Measurements from ENCODE around the gene LHFPL3. TPM values are rescaled to one million over a fixed set of nuclear protein-coding genes. Genes with fewer than 3 reads are reported as not detected.

Gene LHFPL3
- total RNA-seq, 1 donor from 2014 or later = not detected

DNA sequence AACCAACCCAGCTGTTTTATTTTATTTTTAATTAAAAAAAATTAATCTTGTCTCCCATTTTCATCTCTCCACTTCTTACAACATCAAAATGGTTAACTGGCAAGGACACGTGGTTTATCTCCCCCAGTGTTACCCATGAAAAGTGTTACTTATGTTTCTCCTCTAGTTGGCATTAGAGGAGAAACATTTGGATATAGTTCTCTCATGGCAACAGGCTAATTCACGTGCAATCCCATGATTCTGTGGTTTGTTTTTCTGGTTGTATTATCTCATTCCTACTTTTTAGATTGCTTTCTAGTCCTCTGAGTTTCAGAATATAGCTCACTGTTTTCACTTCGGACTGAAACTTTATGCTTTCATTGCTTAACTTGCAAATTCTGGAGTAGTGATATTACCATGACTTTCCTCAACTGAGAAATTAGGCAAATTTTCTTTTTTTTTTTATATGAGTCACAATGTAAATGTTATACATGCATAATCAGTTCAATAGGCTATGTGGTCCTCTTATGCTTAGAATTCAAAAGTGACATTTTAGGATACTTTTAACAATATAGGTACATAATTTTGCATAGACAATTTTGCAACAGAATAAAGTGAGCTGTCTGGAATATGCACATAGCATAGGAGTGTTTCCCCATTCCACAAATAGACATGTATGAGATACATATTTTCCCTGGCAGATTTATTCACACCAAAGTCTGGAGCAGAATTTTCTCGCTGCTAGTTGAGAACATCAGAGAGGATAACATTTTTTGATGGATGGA lies 43.0 kb downstream of the LHFPL3 start:
- no peak for DNase-seq (ENCODE audit: low read depth in 2 of 2)

DNA sequence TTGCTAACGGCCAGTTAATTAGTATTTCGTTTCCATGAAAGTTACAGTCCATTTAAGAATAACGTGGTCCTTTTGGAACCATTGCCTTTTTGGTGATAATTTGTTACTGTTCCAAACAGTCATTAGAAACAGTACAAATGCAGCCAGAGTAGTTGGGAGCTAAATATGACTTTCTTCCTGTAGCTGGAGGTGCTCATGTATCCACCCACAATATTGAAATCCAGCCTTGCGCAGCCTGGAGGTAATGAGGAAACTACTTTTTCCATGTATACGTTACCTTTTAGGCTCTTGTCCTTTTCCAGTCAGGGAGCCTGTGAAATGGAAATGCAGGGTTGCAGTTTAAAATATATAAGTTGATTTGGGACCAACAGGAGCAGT lies 43.6 kb downstream of the LHFPL3 start:
- no peak for DNase-seq (ENCODE audit: low read depth in 2 of 2)

DNA sequence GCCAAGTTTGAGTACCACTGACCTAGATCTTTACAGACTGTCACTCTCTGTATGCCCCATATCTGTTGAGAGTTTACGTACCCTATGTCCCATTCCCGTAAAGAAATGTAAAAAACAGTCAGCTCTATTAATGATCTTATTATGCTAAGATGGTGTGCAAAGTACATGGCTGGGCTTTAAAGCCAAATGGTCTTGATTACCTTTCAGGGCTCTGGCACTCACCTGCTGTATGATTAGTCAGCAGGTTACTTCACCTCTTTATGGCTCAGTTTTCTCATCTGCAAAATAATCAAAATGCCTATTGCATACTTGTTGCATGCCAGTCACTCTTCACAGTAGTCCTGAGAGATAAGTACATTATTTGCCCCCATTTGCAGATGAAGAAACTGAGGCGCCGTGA lies 54.2 kb downstream of the LHFPL3 start:
- no peak for DNase-seq (ENCODE audit: low read depth in 2 of 2)

DNA sequence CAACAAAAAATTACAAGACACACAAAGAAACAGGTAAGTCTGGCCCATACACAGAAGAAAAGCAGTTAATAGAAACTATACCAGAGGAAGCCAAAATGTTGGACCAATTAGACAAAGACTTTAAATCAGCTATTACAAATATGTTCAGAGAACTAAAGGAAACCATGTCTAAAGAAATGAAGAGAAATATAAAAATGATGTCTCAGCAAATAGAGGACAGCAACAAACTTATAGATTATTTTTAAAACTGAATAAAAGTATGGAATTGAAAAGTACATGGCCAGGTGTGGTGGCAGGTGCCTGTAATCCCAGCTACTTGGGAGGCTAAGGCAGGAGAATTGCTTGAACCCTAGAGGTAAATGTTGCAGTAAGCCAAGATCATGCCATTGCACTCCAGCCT lies 58.5 kb downstream of the LHFPL3 start:
- DNase-seq (ENCODE audit: low read depth in 2 of 2) = no peak

DNA sequence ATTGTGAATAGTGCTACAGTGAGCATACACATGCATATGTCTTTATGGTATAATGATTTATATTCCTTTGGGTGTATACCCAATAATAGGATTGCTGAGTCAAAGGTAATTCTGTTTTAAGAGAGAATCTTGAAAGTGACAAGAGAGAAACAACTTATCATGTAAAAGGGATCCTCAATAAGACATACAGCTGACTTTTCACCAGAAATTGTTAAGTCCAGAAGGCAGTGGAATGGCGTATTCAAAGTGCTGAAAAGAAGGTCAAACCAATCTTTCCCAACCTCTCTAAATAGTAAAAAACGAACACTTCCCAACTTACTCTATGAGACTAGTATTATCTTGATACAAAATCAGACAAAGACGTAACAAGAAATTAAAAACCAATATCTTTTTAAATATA lies 59.8 kb downstream of the LHFPL3 start:
- no peak for DNase-seq (ENCODE audit: low read depth in 2 of 2)

DNA sequence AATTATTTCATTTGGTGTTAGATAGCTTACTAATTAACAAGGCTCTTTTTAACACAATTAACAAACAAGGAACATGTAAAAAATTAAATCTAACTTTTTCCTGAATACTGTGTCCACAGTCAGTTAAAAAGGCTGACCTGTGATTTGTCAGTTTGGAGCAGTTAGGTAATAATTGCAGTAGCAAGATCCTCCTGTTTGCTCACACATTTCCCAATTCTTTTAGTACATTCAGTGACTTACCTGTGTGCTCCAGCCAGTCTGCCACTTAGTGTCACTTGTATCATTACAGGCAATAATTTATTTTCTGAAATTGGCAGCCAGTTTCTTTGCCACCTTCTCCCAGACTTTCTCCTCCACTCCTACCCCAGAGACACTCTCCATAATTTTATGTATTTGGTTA lies 66.8 kb downstream of the LHFPL3 start:
- no peak for DNase-seq (ENCODE audit: low read depth in 2 of 2)

DNA sequence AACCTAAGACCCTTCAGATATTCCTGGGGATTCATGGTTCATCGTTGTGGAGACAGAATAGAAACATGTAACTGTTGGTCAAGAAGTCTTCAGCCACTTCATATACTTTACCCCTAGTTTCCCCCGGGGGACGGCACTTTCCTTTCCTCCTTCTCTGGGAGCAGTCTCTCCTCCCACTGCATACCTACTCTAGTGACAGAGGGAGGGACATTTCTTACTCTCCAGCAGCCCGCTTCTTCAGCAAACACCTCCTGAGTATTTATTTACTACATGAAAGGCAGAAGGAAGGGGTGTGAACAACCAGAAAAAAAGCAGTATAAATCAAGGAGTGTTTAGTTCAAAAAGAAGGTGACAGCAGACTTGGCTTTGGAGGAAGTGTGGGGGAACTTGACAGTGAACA lies 69.0 kb downstream of the LHFPL3 start:
- no peak for DNase-seq (ENCODE audit: low read depth in 2 of 2)

DNA sequence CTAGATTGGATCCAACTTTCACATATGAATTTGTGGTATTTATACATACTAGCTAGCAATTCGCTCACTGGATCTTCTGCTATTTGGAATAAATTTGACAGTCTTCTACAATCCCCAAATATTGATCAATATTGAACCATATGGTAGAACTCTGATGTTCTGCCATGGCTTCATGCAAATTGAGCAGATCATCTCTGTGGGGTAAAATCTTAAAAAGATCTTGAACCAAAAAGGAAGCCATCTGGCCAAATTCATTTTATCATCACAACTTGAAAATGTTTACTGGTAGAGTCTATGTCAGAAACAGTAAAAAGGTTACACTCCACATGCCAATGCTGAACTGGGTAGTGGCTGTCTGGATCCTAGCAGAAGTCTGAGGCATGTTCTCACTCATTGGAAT lies 80.0 kb downstream of the LHFPL3 start:
- DNase-seq (ENCODE audit: low read depth in 2 of 2) = no peak

DNA sequence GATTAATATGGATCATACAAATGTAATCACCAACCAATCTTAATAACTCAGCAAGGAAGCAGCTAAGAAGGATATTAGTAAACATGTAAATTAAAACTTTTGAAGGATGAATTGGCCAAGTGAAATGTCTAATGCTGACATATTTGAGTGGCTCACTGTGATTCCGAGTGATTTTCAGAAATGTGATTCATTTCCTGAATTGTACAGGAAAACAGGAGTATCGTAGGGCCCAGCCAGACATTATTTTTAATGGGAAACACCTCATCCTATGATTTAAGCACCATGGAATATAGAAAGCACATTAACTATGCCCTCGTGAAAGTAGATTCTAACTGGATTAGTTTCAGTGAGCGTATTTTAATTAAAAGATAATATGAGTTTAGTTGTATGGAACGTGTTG lies 82.3 kb downstream of the LHFPL3 start:
- DNase-seq (ENCODE audit: low read depth in 2 of 2) = peak; percentile 19 to 56

DNA sequence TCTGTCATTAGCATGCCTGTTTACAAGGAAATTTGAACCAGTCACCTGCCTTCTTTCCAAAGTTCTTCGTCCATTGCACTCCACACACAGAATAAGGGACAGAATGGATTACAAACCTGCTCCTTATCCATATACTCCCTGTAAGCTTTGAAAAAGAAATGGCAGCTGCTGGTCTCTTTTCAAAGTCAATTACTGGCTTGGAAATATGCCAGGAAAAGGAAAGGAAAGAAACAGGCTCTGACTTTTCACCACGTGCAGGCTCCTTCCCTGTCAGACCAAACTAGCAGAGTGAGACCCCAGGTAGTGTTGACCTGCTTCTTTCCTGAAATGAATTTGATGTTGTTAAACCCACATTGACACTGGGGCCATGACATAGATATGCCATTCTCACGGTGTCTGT lies 84.5 kb downstream of the LHFPL3 start:
- DNase-seq (ENCODE audit: low read depth in 2 of 2) = no peak

DNA sequence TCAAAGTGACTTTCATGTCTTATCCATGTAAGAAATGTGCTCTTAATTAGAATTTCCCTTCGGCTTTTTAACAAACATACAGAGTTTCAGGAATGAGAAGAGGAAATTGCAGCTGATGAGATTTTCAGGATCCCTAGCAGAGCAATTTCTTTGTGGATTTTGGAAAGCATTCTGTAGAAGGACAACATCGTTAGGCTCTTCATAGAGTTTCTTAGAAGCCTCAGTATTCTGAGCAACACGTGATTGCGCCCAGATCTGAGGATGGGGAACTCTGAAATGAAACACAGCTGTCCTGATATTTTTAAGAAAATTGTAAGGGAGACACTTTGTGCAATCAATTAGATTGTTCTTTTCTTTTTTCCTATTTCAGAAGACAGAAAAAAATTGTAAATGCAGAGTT lies 85.8 kb downstream of the LHFPL3 start:
- DNase-seq (ENCODE audit: low read depth in 2 of 2) = no peak

DNA sequence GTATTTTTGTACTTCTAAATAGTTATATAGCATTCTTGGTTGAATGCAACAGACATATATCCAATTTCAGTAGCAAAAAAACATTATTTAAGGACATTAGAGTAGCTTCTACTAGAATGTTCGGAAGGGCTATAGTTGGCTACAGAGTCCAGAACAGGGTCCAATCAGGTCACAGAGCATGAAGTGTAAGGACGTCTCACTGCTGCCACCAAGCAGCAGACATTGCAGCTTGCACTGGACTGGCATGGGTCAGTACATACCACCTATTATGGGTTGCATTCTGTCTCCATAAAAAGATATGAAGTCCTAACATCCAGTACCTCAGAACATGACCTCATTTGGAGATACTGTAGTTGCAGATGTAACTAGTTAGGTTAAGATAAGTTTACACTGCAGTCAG lies 87.3 kb downstream of the LHFPL3 start:
- peak in 1 of 2 donors; percentile 14 for DNase-seq (ENCODE audit: low read depth in 2 of 2)

DNA sequence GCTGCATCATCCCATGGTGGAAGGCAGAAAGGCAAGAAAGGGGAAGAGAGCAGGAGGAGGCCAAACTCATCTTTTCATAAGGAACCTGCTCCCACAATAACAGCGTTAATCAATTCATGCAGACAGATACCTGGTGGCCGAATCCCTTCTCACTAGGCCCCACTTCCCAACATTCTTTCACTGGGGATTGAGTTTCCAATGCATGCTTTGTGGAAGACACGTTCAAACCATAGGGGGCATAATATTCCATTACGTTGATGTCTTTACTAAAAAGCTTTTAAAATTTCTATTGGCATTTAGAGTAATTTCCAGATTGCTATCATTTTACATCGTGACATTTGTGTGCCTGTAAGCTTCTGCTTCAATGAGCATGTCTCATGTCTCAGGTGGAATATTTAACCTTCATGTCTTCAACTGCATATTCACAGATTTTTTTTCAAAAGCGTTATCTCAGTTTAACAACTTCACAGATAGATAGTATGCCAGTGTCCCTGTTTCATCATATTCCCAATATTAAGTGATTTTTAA lies 88.5 kb downstream of the LHFPL3 start:
- DNase-seq (ENCODE audit: low read depth in 2 of 2) = no peak

DNA sequence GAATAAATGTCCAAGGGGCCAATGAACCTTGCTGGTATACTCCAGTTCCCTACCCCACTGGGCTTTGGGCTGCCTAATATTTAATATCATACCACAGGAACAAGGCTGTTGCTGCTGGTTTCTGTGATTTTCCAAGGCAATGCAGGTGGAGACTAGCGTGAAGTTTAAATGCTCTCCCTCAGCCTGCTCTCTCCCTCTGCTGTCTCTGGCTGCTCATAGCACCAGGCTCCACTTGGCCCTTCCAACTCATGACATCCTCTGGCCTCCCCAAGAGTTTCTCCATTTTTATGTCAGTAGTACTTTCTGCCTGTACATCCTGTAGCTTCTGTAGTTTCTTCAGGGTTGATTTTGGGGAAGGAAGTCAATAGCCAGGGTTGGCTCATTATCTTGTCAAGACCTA lies 103.5 kb downstream of the LHFPL3 start:
- no peak for DNase-seq (ENCODE audit: low read depth in 2 of 2)

DNA sequence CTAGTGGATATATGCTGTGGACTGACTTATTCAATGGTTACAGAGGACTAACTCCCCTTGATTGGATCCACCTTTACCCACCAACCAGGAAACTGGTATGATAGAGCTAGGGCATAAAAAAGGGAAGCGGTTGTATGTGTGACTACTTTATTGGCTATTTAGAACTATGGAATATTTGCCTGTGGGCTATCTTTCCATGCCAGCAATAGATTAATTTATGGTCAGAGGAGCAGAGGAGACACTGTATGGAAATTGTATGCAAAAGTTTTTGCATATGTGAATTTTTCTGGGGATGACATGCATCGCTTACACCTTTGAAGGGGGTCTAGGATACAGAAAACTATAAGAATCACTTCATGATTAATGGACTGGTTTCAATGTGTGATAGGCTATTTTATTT lies 105.7 kb downstream of the LHFPL3 start:
- DNase-seq (ENCODE audit: low read depth in 2 of 2) = no peak

DNA sequence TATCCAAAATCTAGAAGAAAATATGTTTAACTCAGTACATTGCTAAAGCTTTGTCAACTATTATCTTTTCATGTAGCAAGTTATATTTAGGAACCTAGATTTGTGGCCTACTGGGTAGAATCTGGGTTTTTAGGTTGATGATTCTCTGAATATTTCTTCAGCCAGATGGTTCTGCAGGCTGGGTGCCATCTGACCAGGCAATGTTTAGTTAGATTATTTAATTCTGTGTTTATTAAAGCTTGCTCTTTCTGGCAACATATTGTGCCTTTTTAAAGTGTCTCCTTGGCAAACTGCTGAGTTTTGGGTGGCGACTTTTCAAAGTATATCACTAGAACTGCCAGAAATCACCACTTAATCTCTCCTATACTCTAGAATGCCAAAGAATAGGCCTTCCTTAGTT lies 114.1 kb downstream of the LHFPL3 start:
- no peak for DNase-seq (ENCODE audit: low read depth in 2 of 2)

DNA sequence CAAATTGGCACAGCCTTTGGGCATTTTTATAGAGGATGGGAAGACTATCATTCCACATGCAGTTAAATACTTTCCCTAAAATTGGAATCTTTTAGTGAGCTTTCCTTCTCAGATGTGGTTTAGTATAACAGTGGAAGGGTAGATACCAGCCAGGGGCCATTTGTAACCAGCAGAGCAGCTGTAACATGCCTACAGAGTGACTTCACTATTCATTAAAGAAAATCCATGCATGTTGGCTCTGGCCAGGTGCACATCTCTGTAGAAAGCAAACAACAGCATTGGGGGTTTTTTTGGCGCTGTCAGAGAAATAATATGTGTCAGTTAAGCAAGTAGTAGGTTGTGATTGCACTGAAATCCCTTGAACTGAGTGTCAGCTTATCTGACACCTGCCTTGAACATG lies 115.6 kb downstream of the LHFPL3 start:
- DNase-seq (ENCODE audit: low read depth in 2 of 2) = no peak

DNA sequence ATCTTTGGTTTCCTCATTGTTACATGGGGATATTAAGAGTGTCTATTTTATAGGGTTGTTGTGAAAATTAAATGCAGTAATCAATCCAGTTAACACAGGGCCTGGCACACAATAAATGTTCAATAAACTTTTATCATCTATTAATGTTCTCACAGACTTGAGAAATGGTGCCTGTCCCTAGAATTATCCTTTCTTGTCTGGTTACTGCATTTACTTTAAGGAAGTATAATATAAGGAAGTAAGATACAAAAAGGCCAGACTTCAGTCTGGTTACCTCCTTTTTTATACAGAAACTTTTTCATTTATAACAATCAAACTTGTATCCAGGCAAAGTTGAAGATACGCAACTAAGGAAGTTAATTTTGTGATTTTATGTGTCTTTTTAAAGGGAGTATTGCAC lies 117.0 kb downstream of the LHFPL3 start:
- no peak for DNase-seq (ENCODE audit: low read depth in 2 of 2)

DNA sequence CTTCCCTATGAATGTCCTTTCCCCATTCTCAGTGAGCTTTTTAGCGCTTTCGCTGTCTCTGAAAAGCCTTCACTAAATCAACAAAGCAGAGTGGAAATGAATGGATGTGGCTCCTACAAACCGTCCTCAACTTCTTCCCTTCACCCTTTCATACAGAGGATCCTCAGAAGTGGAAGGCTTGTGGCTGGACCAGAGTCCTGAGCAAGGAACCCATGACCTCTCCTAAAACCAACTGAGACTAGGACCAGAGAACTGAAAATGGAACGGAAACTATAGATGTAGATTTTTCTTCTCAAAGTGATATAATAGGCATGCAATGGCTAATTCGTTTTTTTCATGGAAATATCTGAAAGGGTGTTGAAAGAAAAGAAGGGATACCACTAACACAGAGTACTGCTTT lies 122.5 kb downstream of the LHFPL3 start:
- DNase-seq (ENCODE audit: low read depth in 2 of 2) = no peak

DNA sequence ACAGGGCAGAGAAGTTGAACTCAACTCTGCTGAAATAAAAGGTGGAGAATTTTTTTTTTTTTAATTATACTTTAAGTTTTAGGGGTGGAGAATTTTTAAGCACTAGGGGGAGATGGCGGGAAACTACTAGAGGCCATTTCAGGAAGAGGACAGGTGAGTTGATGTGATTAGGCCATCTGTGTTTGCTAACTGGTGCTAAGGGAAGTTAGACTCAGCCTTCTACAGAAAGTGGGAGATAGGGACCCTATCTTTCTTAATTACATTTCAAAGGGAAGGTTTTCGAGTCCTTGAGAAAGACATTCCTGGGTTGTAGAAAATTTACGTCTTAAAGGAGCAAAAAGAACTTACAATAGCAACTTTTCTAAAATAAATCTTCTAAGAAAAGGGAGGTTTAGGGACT lies 124.8 kb downstream of the LHFPL3 start:
- no peak for DNase-seq (ENCODE audit: low read depth in 2 of 2)

DNA sequence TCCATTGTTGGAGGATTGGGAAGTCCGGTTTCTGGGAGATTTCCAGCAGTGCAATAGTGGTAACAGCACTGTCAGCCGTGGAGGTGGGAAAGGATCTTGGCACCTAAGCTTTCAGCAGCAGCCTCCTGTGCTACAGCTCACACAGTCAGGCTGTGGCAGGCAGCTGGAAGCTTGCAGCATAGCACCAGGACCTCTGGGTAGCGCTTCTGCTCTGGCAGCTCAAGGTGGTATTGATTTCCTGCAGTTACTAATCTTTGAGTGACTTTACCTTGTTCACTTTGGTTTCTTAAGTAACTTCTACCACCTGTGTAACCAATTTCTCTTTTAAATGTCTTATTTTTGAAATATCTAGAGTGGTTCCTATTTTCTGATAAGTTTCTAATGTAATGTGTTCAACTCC lies 130.5 kb downstream of the LHFPL3 start:
- DNase-seq (ENCODE audit: low read depth in 2 of 2) = no peak

DNA sequence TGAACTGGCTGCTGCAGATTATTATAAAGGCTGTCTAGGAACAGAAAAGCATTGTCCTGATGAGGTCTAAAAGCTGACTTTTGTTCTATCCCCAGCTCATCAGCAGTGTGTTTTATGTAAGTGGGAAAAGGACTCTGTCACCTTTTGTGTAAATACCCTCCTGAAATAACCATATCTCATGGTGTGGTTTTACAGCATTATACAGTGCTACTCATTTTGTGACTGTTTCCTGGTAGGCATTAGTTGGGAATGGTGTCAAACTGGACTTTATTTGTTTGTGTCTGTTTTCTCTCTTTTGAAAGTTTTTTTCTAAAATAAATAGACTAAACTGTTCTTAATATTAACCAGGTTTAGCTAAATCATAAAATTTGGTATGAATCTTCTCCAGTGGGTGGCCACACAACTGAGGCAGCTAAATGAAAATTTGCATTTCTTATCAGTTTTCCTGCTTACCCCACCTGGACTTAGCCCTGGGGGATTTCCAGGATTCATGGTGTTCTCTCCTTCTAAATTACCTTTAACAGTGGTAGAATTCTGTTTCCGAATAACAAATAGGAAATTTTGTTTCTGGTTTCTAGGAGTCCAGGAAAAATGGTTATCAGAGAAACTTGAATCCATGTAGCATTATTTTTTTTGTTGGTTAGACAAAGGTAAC lies 140.9 kb downstream of the LHFPL3 start:
- no peak for DNase-seq (ENCODE audit: low read depth in 2 of 2)

DNA sequence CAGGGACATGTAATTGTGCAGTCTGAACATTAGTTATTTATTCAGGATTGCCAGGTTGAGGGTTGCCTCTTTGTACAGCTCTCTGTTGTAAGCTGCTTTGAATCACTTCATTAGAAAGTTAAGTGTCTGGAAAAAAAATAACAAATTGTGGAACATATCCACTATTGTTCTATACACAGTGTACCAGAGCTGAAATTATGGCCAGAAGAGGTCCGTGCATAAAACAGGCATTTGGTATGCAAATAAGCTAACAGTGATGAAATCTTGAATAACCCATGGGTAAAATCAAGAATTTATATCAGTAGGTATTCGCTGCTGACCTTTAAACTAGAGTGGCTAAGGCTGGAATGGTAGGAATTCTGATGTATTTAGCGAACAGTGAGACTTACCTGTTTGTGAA lies 152.1 kb downstream of the LHFPL3 start:
- no peak for DNase-seq (ENCODE audit: low read depth in 2 of 2)

Measured in lung microvascular endothelial cell (primary cell).